ENCODE measurements around the gene RAB38.

The RAB38 gene

GRCh38 chr11:88169881-88170280 is 5.4 kb downstream of the RAB38 start:
- no peak for DNase-seq (ENCODE audit: low read depth)

DNA sequence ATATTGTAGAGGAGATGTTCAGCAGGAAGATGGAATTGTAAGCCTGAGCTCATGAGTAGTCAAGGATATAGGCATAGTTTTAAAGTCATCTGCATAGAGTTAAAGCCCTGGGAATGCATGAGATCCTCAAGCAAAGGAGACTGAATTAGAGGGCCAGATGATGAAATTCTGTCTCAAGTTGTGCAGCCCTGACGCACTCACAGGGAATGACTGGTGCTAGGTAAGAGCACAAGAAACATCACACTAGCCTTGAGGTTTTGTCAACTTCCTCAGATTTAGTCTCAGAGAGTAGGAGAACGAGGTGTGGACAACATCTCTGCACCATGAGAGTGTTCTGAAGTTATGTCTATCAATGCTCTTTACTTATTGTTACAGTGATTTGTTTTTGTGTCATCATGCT is 5.8 kb downstream of the RAB38 start:
- no peak for DNase-seq (ENCODE audit: low read depth)

DNA sequence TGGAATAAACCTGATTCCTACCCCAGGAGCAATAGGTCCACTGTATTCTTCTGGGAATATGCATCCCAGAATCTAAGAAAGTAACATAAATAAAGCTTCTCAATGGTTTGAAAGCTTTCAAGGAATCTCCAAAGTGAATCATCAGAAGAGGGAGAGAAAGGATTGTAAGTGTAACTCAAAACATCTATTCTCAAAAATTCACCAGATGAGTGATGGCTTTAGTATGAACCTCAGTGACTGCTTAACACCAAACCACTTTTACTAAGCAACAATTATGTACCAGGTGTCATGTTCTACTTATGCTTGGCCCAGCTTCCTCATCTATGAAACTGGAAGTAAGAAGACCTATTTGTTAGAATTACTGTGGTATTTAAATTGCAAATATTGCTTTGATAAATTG is 7.4 kb downstream of the RAB38 start:
- no peak for DNase-seq (ENCODE audit: low read depth)

- DNase-seq (ENCODE audit: low read depth) = no peak
Measured at GRCh38 chr11:88164806-88165585, 10.2 kb downstream of the RAB38 start.

- DNase-seq (ENCODE audit: low read depth) = no peak
Measured at GRCh38 chr11:88164320-88164719, 10.9 kb downstream of the RAB38 start.

- no peak for DNase-seq (ENCODE audit: low read depth)
Measured at GRCh38 chr11:88158081-88158480, 17.2 kb downstream of the RAB38 start.

DNA sequence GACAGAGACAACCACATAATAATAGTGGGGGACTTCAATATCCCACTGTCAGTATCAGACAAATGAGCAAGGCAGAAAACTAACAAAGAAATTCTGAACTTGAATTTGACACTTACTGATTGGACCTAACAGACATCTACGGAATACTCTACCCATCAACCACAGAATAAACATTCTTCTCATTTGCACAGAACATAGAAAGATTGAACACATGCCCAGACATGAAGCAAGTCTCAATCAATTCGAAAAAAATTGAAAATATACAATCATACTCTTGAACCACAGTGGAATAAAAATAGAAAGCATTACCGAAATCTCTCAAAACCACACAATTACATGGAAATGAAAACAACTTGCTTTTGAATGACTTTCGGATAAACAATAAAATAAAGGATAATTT is 17.9 kb downstream of the RAB38 start:
- DNase-seq (ENCODE audit: low read depth) = no peak

- no peak for DNase-seq (ENCODE audit: low read depth)
Measured at GRCh38 chr11:88152381-88152780, 22.9 kb downstream of the RAB38 start.

- DNase-seq (ENCODE audit: low read depth) = no peak
Measured at GRCh38 chr11:88151709-88152265, 23.5 kb downstream of the RAB38 start.

DNA sequence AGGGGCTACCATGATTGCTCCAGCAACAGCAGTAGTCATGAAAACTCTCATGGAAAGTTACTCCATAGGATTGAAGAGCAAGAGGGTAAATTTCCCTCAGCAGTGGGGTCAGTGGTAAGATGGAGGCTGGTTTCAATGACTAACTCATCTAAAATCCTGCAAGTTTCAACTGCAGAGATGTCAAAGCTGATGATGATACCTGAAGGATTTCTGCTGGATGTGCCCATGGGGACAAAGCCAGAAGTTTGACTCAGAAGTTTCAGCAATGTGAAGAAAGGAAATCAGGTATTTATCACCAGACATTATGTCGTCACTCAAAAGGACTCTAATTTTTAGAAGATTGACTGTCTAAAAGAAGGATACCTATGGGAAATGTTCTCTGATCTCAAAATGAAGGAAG is 29.1 kb downstream of the RAB38 start:
- DNase-seq (ENCODE audit: low read depth) = no peak

DNA sequence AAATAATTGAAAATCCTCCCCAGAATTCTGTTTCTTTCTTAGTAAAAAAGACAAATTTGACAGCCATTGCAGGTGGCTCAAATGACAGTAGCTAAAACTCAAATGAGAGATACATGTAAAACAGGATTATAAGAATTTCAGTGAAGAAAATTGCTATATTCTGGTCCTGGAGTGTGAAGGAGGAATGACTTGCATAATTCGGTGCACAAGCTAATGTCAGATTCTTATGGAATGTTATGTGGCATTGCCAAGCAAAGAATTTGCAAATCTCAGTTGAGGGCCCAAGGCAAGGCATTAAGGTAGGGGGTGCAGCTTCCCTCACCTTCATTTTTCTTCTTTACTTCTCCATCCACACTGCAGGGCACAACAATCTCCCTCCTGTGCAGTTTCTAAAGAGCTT is 35.4 kb downstream of the RAB38 start:
- no peak for DNase-seq (ENCODE audit: low read depth)

- DNase-seq (ENCODE audit: low read depth) = no peak
Measured at GRCh38 chr11:88131764-88132470, 43.3 kb downstream of the RAB38 start.

GRCh38 chr11:88122956-88123355 is 52.3 kb downstream of the RAB38 start:
- DNase-seq (ENCODE audit: low read depth) = no peak

DNA sequence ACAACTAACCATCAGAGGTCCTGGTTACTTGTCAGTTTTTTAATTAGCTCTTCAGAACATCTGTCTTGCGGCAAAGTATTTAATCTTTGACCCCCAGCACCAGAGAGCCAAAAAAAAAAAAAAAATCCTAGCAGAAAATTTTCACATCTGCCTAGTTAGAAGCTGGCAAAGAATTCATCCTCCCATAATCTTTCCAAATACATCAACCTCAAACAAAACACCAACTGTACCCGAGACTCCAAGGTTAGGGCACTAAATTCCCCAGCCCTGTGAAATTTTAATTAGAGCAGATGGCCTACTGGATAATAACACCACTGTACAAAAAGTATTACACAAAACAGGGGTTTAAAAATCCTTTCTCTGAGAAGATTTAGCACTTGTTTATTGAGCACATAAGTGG is 55.7 kb downstream of the RAB38 start:
- no peak for DNase-seq (ENCODE audit: low read depth)

GRCh38 chr11:88117281-88117858 is 57.9 kb downstream of the RAB38 start:
- DNase-seq (ENCODE audit: low read depth) = no peak

- DNase-seq (ENCODE audit: low read depth) = no peak
Measured at GRCh38 chr11:88115828-88116755, 59.2 kb downstream of the RAB38 start.

- no peak for DNase-seq (ENCODE audit: low read depth)
Measured at GRCh38 chr11:88114486-88115045, 60.7 kb downstream of the RAB38 start.

DNA sequence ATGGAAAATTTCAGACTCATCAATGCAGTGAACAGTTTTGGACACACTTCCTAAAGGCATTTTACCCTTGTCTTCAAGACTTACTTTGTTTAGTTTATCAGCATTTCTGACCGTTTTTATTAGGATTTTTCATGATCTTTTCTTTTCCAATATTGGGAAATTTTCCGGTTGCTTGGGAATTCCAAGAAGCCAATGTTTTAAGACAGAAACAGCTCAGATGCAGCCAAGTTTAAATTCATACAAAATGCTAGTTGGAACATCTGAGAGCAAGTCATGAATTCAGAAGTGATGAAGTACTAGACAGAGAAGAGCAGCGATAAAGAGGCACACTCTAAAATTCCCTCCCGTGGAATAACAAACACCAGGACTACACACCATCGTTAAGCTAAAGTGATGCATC is 68.6 kb downstream of the RAB38 start:
- DNase-seq (ENCODE audit: low read depth) = no peak

DNA sequence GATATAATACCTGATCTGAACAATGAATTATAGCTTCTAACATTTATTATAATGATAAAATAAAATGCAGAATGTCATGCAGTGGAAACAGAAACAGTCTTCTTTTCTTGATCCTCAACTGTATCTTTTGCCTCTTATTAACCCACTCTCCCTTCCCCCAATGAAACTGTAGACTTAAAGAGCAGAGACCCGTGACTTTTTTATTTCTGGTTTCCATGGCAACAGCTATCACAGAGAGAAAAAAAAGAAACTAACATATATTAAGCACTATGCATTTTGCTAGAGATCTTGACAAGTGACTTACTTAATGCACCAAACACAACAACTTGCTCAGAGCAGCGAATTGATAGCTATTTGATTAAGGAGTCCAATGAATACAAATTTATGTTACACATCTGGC is 69.3 kb downstream of the RAB38 start:
- no peak for DNase-seq (ENCODE audit: low read depth)

DNA sequence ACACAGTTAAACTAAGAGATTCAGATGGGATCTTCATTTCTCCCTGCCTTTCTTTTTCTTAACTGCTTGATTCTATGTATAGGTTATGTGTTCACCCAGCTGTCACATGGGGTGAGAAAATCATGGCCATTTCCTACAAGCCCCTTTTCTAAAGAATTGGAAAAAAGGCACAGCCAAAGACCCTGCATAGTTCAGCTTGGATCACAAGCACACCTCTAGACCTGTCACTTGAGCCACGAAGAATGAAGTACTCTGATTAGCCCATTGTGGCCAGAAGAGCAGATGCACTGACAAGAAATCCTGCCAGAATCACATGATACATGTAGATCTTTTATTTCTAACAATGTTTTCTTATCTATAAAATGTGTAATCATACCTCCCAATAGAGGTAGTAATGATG is 69.7 kb downstream of the RAB38 start:
- DNase-seq (ENCODE audit: low read depth) = no peak

DNA sequence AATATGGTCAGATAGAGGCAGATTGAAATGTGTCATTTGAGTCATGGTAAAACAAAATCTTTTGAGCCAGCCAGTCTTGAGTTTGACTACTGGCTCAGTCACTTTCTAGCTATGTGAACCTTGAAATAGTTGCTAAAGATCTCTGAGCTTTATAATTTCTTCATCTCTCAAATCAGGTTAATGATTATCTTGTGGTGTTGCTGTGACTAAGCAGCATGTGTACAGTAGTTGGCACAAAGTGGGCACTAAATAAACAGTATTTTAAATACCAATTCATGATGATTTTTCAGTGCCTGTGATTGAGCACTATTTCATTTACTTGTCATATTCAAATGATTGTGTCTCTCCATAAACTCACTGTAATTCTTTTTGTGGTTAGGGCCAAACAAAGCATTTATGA is 70.8 kb downstream of the RAB38 start:
- no peak for DNase-seq (ENCODE audit: low read depth)

Measured in HS-27A (cell line).